ENCODE results near the gene ST6GALNAC6. TPM values are rescaled to one million over a fixed set of nuclear protein-coding genes. Genes with fewer than 3 reads are reported as not detected.

The ST6GALNAC6 gene
- total and polyA plus RNA-seq, 2 of the 8 experiments (the other 6 are each of a cell fraction or from before 2014, with no cell fraction given) = 43.7 to 64.4 TPM

- no peak overlapping the region for H3K4me3 ChIP-seq (ENCODE audit: extremely low read depth in 1 of 4, insufficient read depth in 2 of 4, low read depth in 3 of 4, low read length in 4 of 4)
- H3K23ac ChIP-seq (ENCODE audit: insufficient read length) = no peak overlapping the region
- DNase-seq (ENCODE audit: low read depth in 1 of 2, low spot score in 2 of 2) (no peak), FAIRE-seq (no peak)
- H3K4me2 ChIP-seq (ENCODE audit: insufficient read depth in 1 of 2, low read depth in 2 of 2, low read length in 2 of 2) = no peak overlapping the region
- no peak overlapping the region for H3K27ac ChIP-seq (ENCODE audit: low read depth, low read length)
- H3K27me3 ChIP-seq (replicated peaks in 1 of 4; ENCODE audit: control insufficient read depth in 3 of 4, extremely low read depth in 1 of 4, insufficient read depth in 3 of 4, low read length in 3 of 4) = no peaks in the 10 kb centered on the region
- H3K23me2 ChIP-seq (ENCODE audit: low read depth, low read length) = no peaks in the 10 kb centered on the region; the same call in 1 of the 2 replicates
- peaks cover 0 to 10% (median 6%) of the 10 kb centered on the region in 4 experiments; a peak in 5 of 7 replicates for H3K4me1 ChIP-seq (replicated peaks in 1 of 4; ENCODE audit: control insufficient read depth in 3 of 4, insufficient read depth in 4 of 4, low read length in 3 of 4)
- H2BK5ac ChIP-seq (ENCODE audit: low read depth, low read length) = no peak overlapping the region
- H3K4ac ChIP-seq (replicated peaks; ENCODE audit: insufficient read length, low read depth, low read length) = no peak overlapping the region
- 0 out of 2 replicates have a peak overlapping the region, but pooled peaks have one; percentile 3 for H4K8ac ChIP-seq (ENCODE audit: extremely low read depth, insufficient read depth, low read length)
- no peak overlapping the region for H3K9ac ChIP-seq (replicated peaks in 1 of 4; ENCODE audit: extremely low read depth in 1 of 4, low read depth in 3 of 4, low read length in 3 of 4)
- no peak overlapping the region for H2BK12ac ChIP-seq (ENCODE audit: low read depth, low read length)
- ChIA-PET CTCF (ENCODE audit: partially characterized antibody) (interaction anchor here (0.9 to 6.6 kb wide), 12 partner anchors 9 to 262 kb away, joined by 3 to 50 read pairs (median 5); partner anchors contain the start of gene TOR2A), POLR2A (ENCODE audit: partially characterized antibody) (interaction anchor here (1.0 to 3.2 kb wide), 10 partner anchors 8 to 70 kb away, joined by 3 to 16 read pairs (median 4); partner anchors contain the start of genes AK1 and CDK9)
- H2BK20ac ChIP-seq (ENCODE audit: low read length) = no peak overlapping the region
- H3K9me3 ChIP-seq (ENCODE audit: insufficient read depth in 2 of 2, low read depth in 1 of 2, low read length in 1 of 2) = no peaks in the 10 kb centered on the region
- H3K79me1 ChIP-seq (ENCODE audit: low read depth, low read length) = no peaks in the 10 kb centered on the region
- H3K56ac ChIP-seq (replicated peaks; ENCODE audit: insufficient read length, low read depth, low read length) = no peak overlapping the region
- H3K79me2 ChIP-seq (ENCODE audit: control insufficient read depth in 1 of 2, insufficient read depth in 2 of 2, low read length in 2 of 2) = no peaks in the 10 kb centered on the region
- no peak overlapping the region; the same call in 1 of the 2 replicates for H2AK5ac ChIP-seq (ENCODE audit: low read depth, low read length)
- no peak overlapping the region for H4K5ac ChIP-seq (ENCODE audit: insufficient read length, low read depth, low read length)
- H3K14ac ChIP-seq (ENCODE audit: insufficient read length) = no peak overlapping the region
- 88% methylated on average over 5 of the region's 5 CpGs; no CpG with 5 or more reads in 1 of the 2 experiments for WGBS, 2 experiments (ENCODE audit: extremely low coverage in 1 of 2, insufficient coverage in 1 of 2, insufficient read length in 1 of 2, insufficient replicate concordance in 2 of 2, low coverage in 1 of 2, low lambda C conversion rate in 2 of 2, missing lambda C conversion rate in 1 of 2)
- no peak overlapping the region for H2AFZ ChIP-seq (ENCODE audit: low read length)
- no peak overlapping the region for H2BK15ac ChIP-seq (ENCODE audit: low read length)
- no peak overlapping the region for H3K18ac ChIP-seq (ENCODE audit: extremely low read depth, low read length)
- H4K20me1 ChIP-seq (replicated peaks in 1 of 2; ENCODE audit: control insufficient read depth in 1 of 2, insufficient read depth in 2 of 2, low read length in 2 of 2) = no peaks in the 10 kb centered on the region
- no peaks in the 10 kb centered on the region for H3K36me3 ChIP-seq (ENCODE audit: control insufficient read depth in 2 of 4, insufficient read depth in 4 of 4, low read length in 3 of 4)
- no peak overlapping the region for H4K91ac ChIP-seq (replicated peaks; ENCODE audit: insufficient read length, low read length)
- H2BK120ac ChIP-seq (replicated peaks; ENCODE audit: low read depth, low read length) = no peak overlapping the region
- no peak for TF ChIP-seq SRF (IDR thresholded peaks at IDR 0.05; ENCODE audit: low read depth, low read length)
- TF ChIP-seq SIX5 (IDR thresholded peaks at IDR 0.05; ENCODE audit: low read depth, low read length) = no peak
- no peak for TF ChIP-seq TBP (IDR thresholded peaks at IDR 0.05; ENCODE audit: low read depth, low read length)
These were observed 43.9 kb downstream of the ST6GALNAC6 start for GRCh38 chr9:127855522-127855921.
